ENCODE measurements around the gene STXBP2. TPM values are rescaled to one million over a fixed set of nuclear protein-coding genes. Genes with fewer than 3 reads are reported as not detected.
A peak's percentile ranks its signal among the peaks of the same experiment; 100 is the strongest.

The STXBP2 gene
- total and polyA plus RNA-seq, 8 donors, result 32.5 to 277 (median 41.7) TPM

DNA sequence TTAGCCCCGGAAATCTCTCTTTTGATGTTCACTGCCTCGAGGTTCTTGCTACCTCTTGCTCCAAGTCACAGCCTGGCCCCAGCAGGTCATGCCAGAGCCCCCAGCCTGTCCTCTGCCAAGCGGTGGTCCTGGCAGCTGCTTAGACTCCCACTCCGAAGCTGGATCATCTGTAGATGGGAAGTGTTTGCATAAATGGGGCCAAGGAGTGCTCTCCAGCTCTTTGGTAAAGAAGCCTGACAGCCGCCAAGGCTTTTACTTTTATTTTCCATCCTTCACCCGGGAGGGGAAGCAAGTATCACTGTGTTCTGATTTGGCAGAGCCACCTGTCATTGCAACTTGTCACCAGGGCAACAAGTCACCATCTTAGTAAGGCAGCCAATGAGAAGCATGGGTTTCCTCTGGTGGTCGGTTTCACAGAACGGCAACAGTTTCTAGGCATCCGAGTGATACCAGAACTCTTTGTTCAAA lies 21.3 kb downstream of the STXBP2 start:
- H3K4me1 ChIP-seq, result peaks cover 0 to 67% of the 10 kb centered on the region in 2 donors
- ATAC-seq (peak; percentile 46), DNase-seq (no peak)
- TF ChIP-seq, protein P1, sequence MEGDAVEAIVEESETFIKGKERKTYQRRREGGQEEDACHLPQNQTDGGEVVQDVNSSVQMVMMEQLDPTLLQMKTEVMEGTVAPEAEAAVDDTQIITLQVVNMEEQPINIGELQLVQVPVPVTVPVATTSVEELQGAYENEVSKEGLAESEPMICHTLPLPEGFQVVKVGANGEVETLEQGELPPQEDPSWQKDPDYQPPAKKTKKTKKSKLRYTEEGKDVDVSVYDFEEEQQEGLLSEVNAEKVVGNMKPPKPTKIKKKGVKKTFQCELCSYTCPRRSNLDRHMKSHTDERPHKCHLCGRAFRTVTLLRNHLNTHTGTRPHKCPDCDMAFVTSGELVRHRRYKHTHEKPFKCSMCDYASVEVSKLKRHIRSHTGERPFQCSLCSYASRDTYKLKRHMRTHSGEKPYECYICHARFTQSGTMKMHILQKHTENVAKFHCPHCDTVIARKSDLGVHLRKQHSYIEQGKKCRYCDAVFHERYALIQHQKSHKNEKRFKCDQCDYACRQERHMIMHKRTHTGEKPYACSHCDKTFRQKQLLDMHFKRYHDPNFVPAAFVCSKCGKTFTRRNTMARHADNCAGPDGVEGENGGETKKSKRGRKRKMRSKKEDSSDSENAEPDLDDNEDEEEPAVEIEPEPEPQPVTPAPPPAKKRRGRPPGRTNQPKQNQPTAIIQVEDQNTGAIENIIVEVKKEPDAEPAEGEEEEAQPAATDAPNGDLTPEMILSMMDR (IDR thresholded peaks at IDR 0.05), result no peak
- intact Hi-C loops (cut with DNase I), result no loop called here
- peak overlapping the region in 1 of 2 donors; percentile 97 for H3K27ac ChIP-seq
- H3K9me3 ChIP-seq, result no peaks in the 10 kb centered on the region
- H3K36me3 ChIP-seq, result no peaks in the 10 kb centered on the region
- H3K4me3 ChIP-seq, result peak overlapping the region in 1 of 2 donors; percentile 9
- peaks cover 0 to 4% of the 10 kb centered on the region in 2 donors for H3K27me3 ChIP-seq

DNA sequence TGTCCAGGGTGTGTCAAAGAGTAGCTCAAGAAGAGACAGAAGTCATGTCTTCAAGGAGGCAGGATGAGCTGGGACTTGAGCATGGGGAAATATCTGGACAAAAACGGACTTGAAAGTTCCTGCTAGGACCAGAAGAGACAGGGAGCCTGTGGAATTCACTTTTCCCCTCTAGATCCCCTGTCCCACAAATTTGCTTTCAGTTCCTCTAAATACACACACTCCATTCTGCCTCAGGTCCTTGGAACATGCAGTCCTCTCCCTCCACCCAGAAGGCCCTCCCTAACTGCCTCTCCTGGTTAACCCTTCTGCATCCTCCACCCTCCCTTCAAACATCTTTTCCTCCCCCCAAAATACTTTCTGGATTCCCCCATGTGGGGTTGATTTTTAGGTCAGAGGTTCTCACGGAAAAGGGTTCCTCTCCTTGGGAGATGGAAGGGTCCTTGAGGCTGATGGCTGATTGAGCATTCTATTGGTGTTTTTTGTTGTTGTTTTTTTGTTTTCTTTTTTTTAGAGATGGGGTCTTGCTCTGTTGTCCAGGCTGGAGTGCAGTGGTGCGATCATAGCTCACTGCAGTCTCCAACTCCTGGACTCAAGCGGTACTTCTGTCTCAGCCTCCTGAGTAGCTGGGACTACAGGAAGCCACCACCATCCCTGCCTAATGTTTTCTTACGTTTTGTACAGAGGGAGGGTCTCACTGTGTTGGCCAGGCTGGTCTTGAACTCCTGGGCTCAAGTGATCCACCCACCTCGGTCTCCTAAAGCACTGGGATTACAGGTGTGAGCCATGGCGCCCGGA lies 25.0 kb downstream of the STXBP2 start:
- Histone ChIP-seq H3K4me3 (no peak overlapping the region), H3K4me1 (peaks cover 0 to 32% of the 10 kb centered on the region in 2 donors), H3K27me3 (peaks cover 0 to 13% of the 10 kb centered on the region in 2 donors), H3K27ac (no peak overlapping the region), H3K9me3 (no peaks in the 10 kb centered on the region), H3K36me3 (no peaks in the 10 kb centered on the region)
- no peak for ATAC-seq
- TF ChIP-seq, protein P1 (IDR thresholded peaks at IDR 0.05), result no peak
- no peak for DNase-seq
- intact Hi-C loops (cut with DNase I), result no loop called here

DNA sequence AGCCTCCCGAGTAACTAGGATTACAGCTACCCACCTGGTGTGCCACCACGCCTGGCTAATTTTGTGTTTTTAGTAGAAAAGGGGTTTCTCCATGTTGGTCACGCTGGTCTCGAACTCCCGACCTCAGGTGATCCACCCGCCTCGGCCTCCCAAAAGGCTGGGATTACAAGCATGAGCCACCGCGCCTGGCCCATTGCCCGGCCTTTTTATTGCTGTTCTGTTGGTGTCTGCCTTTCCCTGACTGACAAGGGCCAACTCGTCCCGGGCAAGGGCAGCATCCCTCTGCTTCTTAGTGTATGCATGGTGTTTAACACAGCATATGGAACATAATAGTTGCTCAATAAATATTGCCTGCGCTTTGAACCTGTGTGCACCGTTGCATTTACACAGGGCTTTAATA lies 25.7 kb downstream of the STXBP2 start:
- intact Hi-C loops (cut with DNase I), result no loop called here
- Histone ChIP-seq H3K27ac (no peak overlapping the region), H3K4me1 (peaks cover 0 to 25% of the 10 kb centered on the region in 2 donors), H3K27me3 (peaks cover 0 to 13% of the 10 kb centered on the region in 2 donors), H3K36me3 (no peaks in the 10 kb centered on the region), H3K4me3 (no peak overlapping the region), H3K9me3 (no peaks in the 10 kb centered on the region)
- ATAC-seq (no peak), DNase-seq (no peak)
- TF ChIP-seq, protein P1 (IDR thresholded peaks at IDR 0.05), result no peak

DNA sequence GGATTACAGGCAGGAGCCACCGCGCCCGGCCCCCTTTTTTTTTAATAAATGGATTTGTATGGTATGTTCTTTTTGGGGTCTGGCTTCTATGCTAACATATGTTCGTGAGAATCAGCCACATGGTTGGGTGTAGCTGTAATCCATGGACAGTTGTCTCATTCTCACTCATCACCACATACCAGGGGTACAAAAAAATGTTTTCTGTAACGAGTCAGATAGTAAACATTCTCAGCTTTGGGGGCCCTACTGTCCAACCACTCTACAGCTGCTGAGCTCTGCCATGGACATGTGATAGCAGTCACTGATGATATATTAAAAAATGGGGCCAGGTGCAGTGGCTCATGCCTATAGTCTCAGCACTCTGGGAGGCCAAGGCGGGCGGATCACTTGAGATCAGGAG lies 26.8 kb downstream of the STXBP2 start:
- no peaks in the 10 kb centered on the region for H3K9me3 ChIP-seq
- H3K27me3 ChIP-seq, result peaks cover 0 to 17% of the 10 kb centered on the region in 2 donors
- no peak overlapping the region for H3K27ac ChIP-seq
- H3K36me3 ChIP-seq, result no peaks in the 10 kb centered on the region
- no peak overlapping the region for H3K4me3 ChIP-seq
- peaks cover 0 to 18% of the 10 kb centered on the region in 2 donors for H3K4me1 ChIP-seq
- DNase-seq (no peak), ATAC-seq (no peak)
- intact Hi-C loops (cut with DNase I), result no loop called here
- TF ChIP-seq, protein P1 (IDR thresholded peaks at IDR 0.05), result no peak

DNA sequence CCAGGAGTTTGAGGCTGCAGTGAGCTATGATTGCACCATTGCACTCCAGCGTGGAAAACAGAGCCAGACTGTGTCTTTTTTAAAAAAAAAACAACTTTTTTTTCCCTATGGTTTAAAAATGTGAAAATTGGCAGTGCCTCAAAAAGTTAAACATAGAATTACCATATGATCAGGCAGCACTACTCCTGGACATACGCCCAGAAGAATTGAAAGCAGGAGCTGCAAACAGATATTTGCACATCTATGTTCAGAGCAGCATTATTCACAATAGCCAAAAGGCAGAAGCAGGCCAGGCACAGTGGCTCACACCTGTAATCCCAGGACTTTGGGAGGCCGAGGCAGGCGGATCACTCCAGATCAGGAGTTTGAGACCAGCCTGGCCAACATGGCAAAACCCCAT lies 28.2 kb downstream of the STXBP2 start:
- Histone ChIP-seq H3K27ac (no peak overlapping the region), H3K9me3 (no peaks in the 10 kb centered on the region), H3K36me3 (no peaks in the 10 kb centered on the region), H3K4me3 (no peak overlapping the region), H3K27me3 (peaks cover 0 to 28% of the 10 kb centered on the region in 2 donors), H3K4me1 (peaks cover 0 to 23% of the 10 kb centered on the region in 2 donors)
- TF ChIP-seq, protein P1 (IDR thresholded peaks at IDR 0.05), result no peak
- intact Hi-C loops (cut with DNase I), result no loop called here
- peak in 2 of 4 donors; percentile 68 to 87 for DNase-seq
- no peak for ATAC-seq
